ENCODE data around the gene ELL.

DNA sequence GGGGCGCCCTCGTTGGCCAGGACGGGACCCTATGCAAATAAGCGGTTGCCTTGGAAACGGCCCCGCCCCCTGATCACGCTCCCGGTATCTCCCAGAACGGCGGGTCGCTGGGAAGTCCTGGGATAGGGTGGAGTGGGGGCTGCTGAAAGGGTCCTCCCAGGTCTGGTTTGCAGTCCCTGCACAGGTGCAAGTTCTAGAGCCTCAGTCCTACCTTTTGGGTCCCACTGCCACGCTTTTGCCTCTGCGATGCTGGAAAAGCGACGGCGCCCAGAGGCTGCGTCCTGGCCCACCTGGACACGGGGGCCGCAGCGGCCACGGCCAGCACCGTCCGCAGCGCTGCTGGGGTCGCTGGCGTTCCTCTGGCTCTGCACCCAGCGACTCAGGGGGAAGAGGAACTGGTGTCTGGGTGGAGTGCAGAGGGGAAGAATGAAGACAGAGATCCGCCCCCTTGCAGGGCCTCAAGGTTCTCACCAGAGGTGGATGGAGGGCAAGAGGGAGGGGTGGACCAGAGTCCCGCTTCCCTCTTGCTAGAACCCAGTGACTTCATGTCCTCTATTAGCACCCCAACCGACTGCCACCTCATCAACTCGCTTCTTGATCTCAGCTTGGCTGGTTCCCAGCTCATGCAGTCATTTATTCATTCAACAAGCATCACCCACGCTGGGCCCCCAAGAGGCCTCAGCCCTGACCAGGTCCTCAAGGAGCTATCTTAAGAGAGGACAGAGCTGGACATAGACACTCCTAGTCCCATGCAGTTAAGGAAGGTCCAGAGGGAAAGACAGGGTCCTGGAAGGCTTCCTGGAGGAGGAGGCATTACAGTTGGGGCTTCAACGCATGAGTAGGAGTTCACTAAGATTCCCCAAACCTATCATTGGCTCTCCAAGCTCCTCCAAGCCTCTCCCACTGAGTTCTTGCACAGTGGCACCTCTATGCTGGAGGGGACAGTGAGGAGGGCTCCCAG, 124.3 kb downstream of the ELL start, which contains the start of gene LRRC25:
- TF ChIP-seq, protein P1, sequence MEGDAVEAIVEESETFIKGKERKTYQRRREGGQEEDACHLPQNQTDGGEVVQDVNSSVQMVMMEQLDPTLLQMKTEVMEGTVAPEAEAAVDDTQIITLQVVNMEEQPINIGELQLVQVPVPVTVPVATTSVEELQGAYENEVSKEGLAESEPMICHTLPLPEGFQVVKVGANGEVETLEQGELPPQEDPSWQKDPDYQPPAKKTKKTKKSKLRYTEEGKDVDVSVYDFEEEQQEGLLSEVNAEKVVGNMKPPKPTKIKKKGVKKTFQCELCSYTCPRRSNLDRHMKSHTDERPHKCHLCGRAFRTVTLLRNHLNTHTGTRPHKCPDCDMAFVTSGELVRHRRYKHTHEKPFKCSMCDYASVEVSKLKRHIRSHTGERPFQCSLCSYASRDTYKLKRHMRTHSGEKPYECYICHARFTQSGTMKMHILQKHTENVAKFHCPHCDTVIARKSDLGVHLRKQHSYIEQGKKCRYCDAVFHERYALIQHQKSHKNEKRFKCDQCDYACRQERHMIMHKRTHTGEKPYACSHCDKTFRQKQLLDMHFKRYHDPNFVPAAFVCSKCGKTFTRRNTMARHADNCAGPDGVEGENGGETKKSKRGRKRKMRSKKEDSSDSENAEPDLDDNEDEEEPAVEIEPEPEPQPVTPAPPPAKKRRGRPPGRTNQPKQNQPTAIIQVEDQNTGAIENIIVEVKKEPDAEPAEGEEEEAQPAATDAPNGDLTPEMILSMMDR (IDR thresholded peaks at IDR 0.05), result no peak
- TF ChIP-seq POLR2AphosphoS5 (IDR thresholded peaks at IDR 0.05; ENCODE audit: low read depth, low read length), result no peak
- no peak for TF ChIP-seq MXI1 (IDR thresholded peaks at IDR 0.05; ENCODE audit: low read depth, low read length)
- TF ChIP-seq RXRA (IDR thresholded peaks at IDR 0.05; ENCODE audit: borderline replicate concordance, low read depth), result no peak
- TF ChIP-seq EZH2phosphoT487 (IDR thresholded peaks at IDR 0.05; ENCODE audit: borderline replicate concordance, low read depth), result no peak
- no peak for TF ChIP-seq FOXJ3 (CRISPR knock-in tag; IDR thresholded peaks at IDR 0.05)
- TF ChIP-seq GABPA (IDR thresholded peaks at IDR 0.05; ENCODE audit: low read depth), result no peak
- no peak for TF ChIP-seq MAX (IDR thresholded peaks at IDR 0.05; ENCODE audit: low read depth)
